NCI-H226 (cell line): ENCODE data around the gene ZFAND3.

Experiments
- DNase-seq: peaks from one replicate; pipeline ENCODE4 v3.0.0-alpha.2; 2015

The ZFAND3 gene

GRCh38 chr6:37798436-37799262 lies 20.9 kb upstream of the ZFAND3 start:
- DNase-seq, result no peak

GRCh38 chr6:37799263-37799644 lies 20.3 kb upstream of the ZFAND3 start:
- DNase-seq, result no peak

GRCh38 chr6:37800703-37801604 lies 18.6 kb upstream of the ZFAND3 start:
- DNase-seq, result no peak

- DNase-seq, result no peak
These were observed 18.0 kb upstream of the ZFAND3 start for GRCh38 chr6:37801605-37801940.

- DNase-seq, result no peak
These were observed 16.7 kb upstream of the ZFAND3 start for GRCh38 chr6:37802810-37803209.

- DNase-seq, result peak; percentile 28
These were observed 14.9 kb upstream of the ZFAND3 start for GRCh38 chr6:37804586-37804985.

- no peak for DNase-seq
These were observed 13.3 kb upstream of the ZFAND3 start for GRCh38 chr6:37806213-37806612.

- no peak for DNase-seq
These were observed 11.9 kb upstream of the ZFAND3 start for GRCh38 chr6:37807656-37808055.

GRCh38 chr6:37809197-37809543 lies 10.4 kb upstream of the ZFAND3 start:
- DNase-seq, result no peak

- DNase-seq, result no peak
These were observed 6.7 kb upstream of the ZFAND3 start for GRCh38 chr6:37812841-37813240.

GRCh38 chr6:37814374-37814773 lies 5.2 kb upstream of the ZFAND3 start:
- no peak for DNase-seq

- no peak for DNase-seq
These were observed 2.7 kb upstream of the ZFAND3 start for GRCh38 chr6:37816599-37817375.

GRCh38 chr6:37818536-37819176 lies 871 bp upstream of the ZFAND3 start:
- peak; percentile 90 for DNase-seq

GRCh38 chr6:37819802-37820717 lies 533 bp downstream of the ZFAND3 start:
- peak; percentile 95 for DNase-seq

GRCh38 chr6:37820718-37821079 lies 1.2 kb downstream of the ZFAND3 start:
- DNase-seq, result no peak

GRCh38 chr6:37821446-37821845 lies 1.9 kb downstream of the ZFAND3 start:
- no peak for DNase-seq

GRCh38 chr6:37822851-37823682 lies 3.5 kb downstream of the ZFAND3 start:
- no peak for DNase-seq

GRCh38 chr6:37824170-37824569 lies 4.6 kb downstream of the ZFAND3 start:
- DNase-seq, result no peak

GRCh38 chr6:37826188-37826587 lies 6.7 kb downstream of the ZFAND3 start:
- no peak for DNase-seq

- DNase-seq, result no peak
These were observed 7.5 kb downstream of the ZFAND3 start for GRCh38 chr6:37826993-37827392.
